GM12874 (cell line): ENCODE data around the gene ITGB8.

Experiments
- CTCF ChIP-seq: IDR thresholded peaks from 2 replicates; pipeline ENCODE4 v1.5.1; 2011; ENCODE audit warnings: low read depth, mild to moderate bottlenecking, control low read depth, low read length, moderate library complexity; ENCODE audit not compliant: insufficient read depth

ITGB8 gene

GRCh38 chr7:20362574-20363253 is 32.0 kb downstream of the ITGB8 start:
- TF ChIP-seq CTCF, result no peak

- TF ChIP-seq CTCF, result no peak
Observed at GRCh38 chr7:20364571-20365196, 34.0 kb downstream of the ITGB8 start.

- no peak for TF ChIP-seq CTCF
Observed at GRCh38 chr7:20365486-20365885, 34.8 kb downstream of the ITGB8 start.

- no peak for TF ChIP-seq CTCF
Observed at GRCh38 chr7:20374399-20374798, 43.7 kb downstream of the ITGB8 start.

GRCh38 chr7:20376796-20377195 is 46.1 kb downstream of the ITGB8 start:
- no peak for TF ChIP-seq CTCF

GRCh38 chr7:20381406-20382034 is 50.8 kb downstream of the ITGB8 start:
- no peak for TF ChIP-seq CTCF

- no peak for TF ChIP-seq CTCF
Observed at GRCh38 chr7:20383351-20383750, 52.7 kb downstream of the ITGB8 start.
